Chondrocyte (in vitro differentiated cells): ENCODE measurements around the gene RANBP10. TPM values are rescaled to one million over a fixed set of nuclear protein-coding genes. Genes with fewer than 3 reads are reported as not detected.

Experiments used
- DNase-seq: peaks from one replicate; pipeline ENCODE4 v3.0.0; 2021; ENCODE audit warnings: mixed read lengths, low spot score
- H3K27ac Mint-ChIP-seq: one replicate; pipeline ENCODE4 v1.8.0; 2021; ENCODE audit warnings: mild to moderate bottlenecking, moderate library complexity, mixed read lengths; ENCODE audit not compliant: unreplicated experiment
- H3K27me3 Mint-ChIP-seq: 2 replicates; pipeline ENCODE4 v1.8.0; 2021; ENCODE audit warnings: low read depth, mixed read lengths
- H3K36me3 Mint-ChIP-seq: 2 replicates; pipeline ENCODE4 v1.8.0; 2021; ENCODE audit warnings: low read depth, mixed read lengths
- H3K4me1 Mint-ChIP-seq: 2 replicates; pipeline ENCODE4 v1.8.0; 2021; ENCODE audit warnings: low read depth, mild to moderate bottlenecking, mixed read lengths
- H3K4me3 Mint-ChIP-seq: one replicate; pipeline ENCODE4 v1.8.0; 2021; ENCODE audit warnings: mild to moderate bottlenecking, moderate library complexity, mixed read lengths; ENCODE audit not compliant: unreplicated experiment
- H3K9me3 Mint-ChIP-seq: 2 replicates; pipeline ENCODE4 v1.8.0; 2021; ENCODE audit warnings: low read depth, mixed read lengths
- total RNA-seq: library from RNA; stranded (reverse); gene quantifications from 3 replicates; pipeline ENCODE4 v1.2.1, GENCODE V29; 2021
- TF ChIP-seq, protein P1 (sequence below): fragments of 200-600 bp; sonication (generic); IDR thresholded peaks from 2 replicates; pipeline ENCODE4 v1.5.0; 2021; ENCODE audit warnings: antibody characterized with exemption, mild to moderate bottlenecking, moderate library complexity

Gene RANBP10
- total RNA-seq, 1 donor from 2014 or later, result 14.4 TPM

DNA sequence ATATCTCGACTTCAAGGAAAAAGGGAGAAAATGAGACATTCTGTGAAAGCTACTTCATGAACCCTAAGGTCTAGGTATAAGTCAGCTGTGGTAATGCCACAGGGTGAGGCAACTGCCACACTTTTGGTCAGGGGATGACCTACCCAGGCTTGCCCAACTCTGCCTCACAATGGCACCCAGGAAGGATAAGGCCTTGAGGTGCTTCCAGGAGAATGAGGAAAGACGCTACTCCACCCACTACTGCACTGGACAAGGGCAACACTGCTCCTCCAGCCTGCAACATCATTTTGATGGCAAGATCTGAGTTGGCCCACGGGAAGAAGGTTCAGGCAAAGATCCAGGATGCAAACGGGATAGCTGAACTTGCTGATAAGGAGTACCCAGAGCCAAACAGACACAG lies 65.2 kb downstream of the RANBP10 start:
- Mint-ChIP-seq H3K27ac (no peak overlapping the region), H3K27me3 (no peaks in the 10 kb centered on the region), H3K4me1 (no peaks in the 10 kb centered on the region), H3K9me3 (no peaks in the 10 kb centered on the region), H3K4me3 (no peak overlapping the region), H3K36me3 (peaks cover 14% of the 10 kb centered on the region)
- DNase-seq, result no peak
- TF ChIP-seq, protein P1, sequence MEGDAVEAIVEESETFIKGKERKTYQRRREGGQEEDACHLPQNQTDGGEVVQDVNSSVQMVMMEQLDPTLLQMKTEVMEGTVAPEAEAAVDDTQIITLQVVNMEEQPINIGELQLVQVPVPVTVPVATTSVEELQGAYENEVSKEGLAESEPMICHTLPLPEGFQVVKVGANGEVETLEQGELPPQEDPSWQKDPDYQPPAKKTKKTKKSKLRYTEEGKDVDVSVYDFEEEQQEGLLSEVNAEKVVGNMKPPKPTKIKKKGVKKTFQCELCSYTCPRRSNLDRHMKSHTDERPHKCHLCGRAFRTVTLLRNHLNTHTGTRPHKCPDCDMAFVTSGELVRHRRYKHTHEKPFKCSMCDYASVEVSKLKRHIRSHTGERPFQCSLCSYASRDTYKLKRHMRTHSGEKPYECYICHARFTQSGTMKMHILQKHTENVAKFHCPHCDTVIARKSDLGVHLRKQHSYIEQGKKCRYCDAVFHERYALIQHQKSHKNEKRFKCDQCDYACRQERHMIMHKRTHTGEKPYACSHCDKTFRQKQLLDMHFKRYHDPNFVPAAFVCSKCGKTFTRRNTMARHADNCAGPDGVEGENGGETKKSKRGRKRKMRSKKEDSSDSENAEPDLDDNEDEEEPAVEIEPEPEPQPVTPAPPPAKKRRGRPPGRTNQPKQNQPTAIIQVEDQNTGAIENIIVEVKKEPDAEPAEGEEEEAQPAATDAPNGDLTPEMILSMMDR, result no peak

DNA sequence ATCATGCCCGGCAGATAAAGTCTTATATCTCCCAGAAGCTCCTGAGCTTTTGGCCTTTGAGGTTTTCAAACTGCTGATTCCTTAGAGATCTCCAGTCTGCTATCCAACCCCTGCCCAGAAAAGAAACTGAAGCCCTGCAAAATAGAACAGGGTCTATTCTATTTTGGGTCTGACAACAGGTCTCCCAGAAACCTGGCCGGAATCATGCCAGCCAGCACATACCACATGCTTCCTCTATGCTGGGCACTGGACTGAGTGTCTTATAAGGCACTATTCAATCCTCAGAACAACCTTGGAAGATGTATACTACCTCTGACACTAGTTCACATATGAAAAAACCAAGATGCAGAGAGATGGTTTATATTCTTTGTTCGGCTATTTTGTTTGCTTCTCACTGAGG lies 66.0 kb downstream of the RANBP10 start:
- no peaks in the 10 kb centered on the region for H3K27me3 Mint-ChIP-seq
- H3K36me3 Mint-ChIP-seq, result peaks cover 14% of the 10 kb centered on the region
- H3K9me3 Mint-ChIP-seq, result no peaks in the 10 kb centered on the region
- no peaks in the 10 kb centered on the region for H3K4me1 Mint-ChIP-seq
- TF ChIP-seq, protein P1, result no peak
- no peak for DNase-seq
- no peak overlapping the region for H3K4me3 Mint-ChIP-seq
- no peak overlapping the region for H3K27ac Mint-ChIP-seq

DNA sequence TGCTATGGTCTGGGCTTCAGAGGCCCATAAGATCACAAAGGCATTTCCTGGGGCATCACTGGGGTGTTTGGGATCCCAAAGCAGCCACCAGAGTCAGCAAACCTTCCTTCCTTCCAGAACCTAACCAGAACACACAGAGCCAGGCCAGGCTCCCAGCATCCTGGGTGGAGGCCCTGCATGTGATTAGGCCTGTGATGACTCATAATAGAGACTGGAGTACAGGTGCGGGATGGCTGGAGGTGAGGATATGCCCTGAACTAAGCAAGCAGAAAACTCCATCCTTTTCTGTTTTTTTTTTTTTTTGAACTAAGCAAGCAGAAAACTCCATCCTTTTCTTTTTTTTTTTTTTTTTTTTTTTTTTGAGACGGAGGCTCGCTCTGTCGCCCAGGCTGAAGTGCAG lies 69.5 kb downstream of the RANBP10 start:
- TF ChIP-seq, protein P1, result no peak
- Mint-ChIP-seq H3K4me1 (no peaks in the 10 kb centered on the region), H3K9me3 (no peaks in the 10 kb centered on the region), H3K36me3 (peaks cover 3% of the 10 kb centered on the region), H3K27ac (no peak overlapping the region), H3K27me3 (no peaks in the 10 kb centered on the region), H3K4me3 (no peak overlapping the region)
- peak; percentile 22 for DNase-seq

DNA sequence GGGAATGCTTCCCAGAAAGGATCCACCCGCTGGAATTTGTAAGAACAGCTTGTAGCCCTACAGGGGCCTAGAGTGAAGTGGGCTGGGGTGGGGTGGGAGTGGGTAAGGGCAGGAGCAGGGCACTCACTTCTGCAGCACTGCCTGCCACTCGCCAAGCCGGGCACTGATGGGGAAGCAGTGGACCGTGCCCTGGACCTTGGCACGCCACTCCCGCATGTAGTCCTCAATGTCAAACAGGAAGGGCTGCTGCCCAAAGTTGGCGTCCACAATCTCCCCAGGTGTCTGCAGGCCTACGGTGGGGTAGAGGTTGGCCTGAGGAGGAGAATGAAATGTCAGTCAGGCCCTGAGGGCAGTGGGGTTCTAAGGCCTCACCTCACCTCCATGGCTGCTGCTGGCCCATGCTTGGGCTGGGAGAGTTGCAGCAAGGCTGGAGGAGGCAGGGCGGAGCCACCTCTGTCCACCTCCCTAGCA lies 71.6 kb downstream of the RANBP10 start:
- DNase-seq, result peak; percentile 66
- no peaks in the 10 kb centered on the region for H3K4me1 Mint-ChIP-seq
- H3K36me3 Mint-ChIP-seq, result peaks cover 9% of the 10 kb centered on the region
- no peak overlapping the region for H3K27ac Mint-ChIP-seq
- TF ChIP-seq, protein P1, result no peak
- H3K4me3 Mint-ChIP-seq, result no peak overlapping the region
- H3K9me3 Mint-ChIP-seq, result no peaks in the 10 kb centered on the region
- no peaks in the 10 kb centered on the region for H3K27me3 Mint-ChIP-seq

DNA sequence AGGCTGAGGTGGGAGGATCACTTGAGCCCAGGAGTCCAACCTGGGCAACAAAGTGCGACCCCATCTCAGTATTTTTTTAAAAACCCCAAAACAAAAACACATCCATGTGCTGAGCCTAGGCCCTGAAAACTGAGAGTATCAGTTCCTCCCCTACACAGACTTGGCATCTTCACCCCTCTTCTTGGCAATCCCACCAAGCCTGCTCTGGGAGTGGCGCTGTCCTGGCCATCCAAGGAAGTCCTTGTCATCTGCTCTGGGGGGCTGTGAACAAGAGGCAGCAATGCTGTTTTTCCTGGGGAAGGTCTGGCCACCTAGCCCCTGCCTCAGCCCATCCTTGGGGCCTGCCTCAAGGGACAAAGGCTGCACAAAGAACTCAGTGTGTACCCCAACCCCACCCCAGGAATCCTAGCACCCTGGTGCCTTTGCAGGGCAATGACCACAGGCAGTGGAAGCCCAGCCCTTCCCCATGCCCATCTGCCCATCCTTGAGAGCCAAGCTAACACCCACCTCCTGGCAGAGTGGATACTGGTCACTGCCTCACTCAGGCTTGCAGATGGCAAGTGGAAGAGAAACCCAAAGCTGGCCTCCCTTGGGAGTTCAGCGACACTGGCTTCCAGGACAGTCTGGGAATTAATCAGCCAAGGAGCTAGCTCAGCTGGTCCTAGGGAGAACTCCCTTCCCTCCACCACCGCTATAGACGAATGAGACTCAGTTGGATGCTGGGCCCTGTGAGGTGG lies 72.5 kb downstream of the RANBP10 start:
- TF ChIP-seq, protein P1, result no peak
- H3K27me3 Mint-ChIP-seq, result no peaks in the 10 kb centered on the region
- no peak overlapping the region for H3K4me3 Mint-ChIP-seq
- H3K9me3 Mint-ChIP-seq, result no peaks in the 10 kb centered on the region
- DNase-seq, result peak; percentile 49
- no peaks in the 10 kb centered on the region for H3K4me1 Mint-ChIP-seq
- no peak overlapping the region for H3K27ac Mint-ChIP-seq
- H3K36me3 Mint-ChIP-seq, result peaks cover 14% of the 10 kb centered on the region
